ENCODE data around the gene GPC5.

Gene GPC5

DNA sequence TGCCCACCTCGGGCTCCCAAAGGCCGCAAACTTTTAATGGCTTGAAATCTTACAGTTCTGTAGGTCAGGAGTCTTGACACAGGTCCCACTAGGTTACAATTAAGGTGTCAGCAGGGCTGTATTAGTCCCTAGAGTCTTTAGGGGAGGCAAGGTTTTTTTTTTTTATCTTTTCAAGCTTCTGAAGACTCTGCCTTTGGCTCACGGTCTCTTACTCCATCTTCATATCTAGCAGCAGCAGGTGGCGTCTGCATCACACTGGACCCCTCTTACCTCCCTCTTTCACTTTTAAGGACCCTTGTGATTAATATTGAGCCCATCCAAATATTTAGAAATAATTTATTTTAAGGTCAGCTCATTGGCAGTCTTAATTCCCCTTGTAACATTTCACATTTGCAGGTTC, 39.3 kb upstream of the GPC5 start:
- Mint-ChIP-seq H3K27me3 (no peaks in the 10 kb centered on the region), H3K27ac (no peak overlapping the region), H3K4me1 (peaks cover 9% of the 10 kb centered on the region), H3K4me3 (no peak overlapping the region), H3K36me3 (ENCODE audit: low read depth) (peaks cover 48% of the 10 kb centered on the region), H3K9me3 (no peaks in the 10 kb centered on the region)
- no peak for DNase-seq
- ATAC-seq, result peak; percentile 8

DNA sequence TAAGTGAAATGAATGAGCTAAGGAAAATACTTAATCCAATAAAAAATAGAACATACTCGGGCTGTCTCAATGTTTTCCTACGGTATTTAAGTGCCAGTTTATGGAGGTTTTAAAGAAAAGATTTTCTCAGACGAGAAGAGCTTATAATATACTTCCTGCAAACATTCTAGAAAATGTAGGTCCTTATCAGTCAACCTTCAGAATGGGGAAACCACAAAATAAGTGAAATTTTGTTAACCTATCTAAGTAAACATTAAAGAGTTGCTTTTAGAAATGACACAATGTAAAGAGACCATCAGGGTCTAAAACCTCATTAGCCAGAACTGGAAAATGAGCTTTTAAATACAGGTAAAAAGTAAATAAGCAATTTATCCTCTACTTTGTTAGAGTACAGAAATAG, 38.8 kb upstream of the GPC5 start:
- Mint-ChIP-seq H3K4me1 (peaks cover 8% of the 10 kb centered on the region), H3K27me3 (no peaks in the 10 kb centered on the region), H3K9me3 (no peaks in the 10 kb centered on the region), H3K36me3 (ENCODE audit: low read depth) (peaks cover 43% of the 10 kb centered on the region), H3K4me3 (no peak overlapping the region), H3K27ac (no peak overlapping the region)
- DNase-seq (no peak), ATAC-seq (no peak)

- ATAC-seq (no peak), DNase-seq (no peak)
- Mint-ChIP-seq H3K27ac (no peak overlapping the region), H3K4me1 (peaks cover 4% of the 10 kb centered on the region), H3K9me3 (no peaks in the 10 kb centered on the region), H3K36me3 (ENCODE audit: low read depth) (peaks cover 36% of the 10 kb centered on the region), H3K4me3 (no peak overlapping the region), H3K27me3 (no peaks in the 10 kb centered on the region)
Observed at GRCh38 chr13:91360246-91360751, 38.1 kb upstream of the GPC5 start.

- Mint-ChIP-seq H3K9me3 (no peaks in the 10 kb centered on the region), H3K36me3 (ENCODE audit: low read depth) (peaks cover 21% of the 10 kb centered on the region), H3K27me3 (no peaks in the 10 kb centered on the region), H3K27ac (no peak overlapping the region), H3K4me3 (no peak overlapping the region), H3K4me1 (peaks cover 9% of the 10 kb centered on the region)
- DNase-seq (no peak), ATAC-seq (no peak)
Observed at GRCh38 chr13:91361755-91362271, 36.6 kb upstream of the GPC5 start.

DNA sequence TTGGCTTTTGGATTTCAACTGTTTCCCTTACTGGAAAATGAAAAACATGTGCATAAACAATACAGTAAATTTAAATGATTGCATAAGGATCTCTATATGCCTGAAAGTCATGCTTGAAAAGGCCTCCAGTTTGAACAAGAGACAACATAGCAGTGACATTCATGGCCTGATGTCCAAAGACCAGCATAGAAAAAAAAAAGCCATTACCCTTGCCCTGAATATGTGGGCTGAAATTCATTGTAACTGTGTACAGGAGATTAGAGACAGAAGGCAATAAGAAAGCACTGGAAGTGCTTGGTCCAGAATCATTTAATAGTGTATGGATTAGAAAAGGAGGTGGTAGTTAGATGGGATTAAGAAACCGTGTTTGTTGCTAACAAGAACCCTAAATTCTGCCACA, 35.5 kb upstream of the GPC5 start:
- Mint-ChIP-seq H3K27ac (no peak overlapping the region), H3K9me3 (no peaks in the 10 kb centered on the region), H3K27me3 (no peaks in the 10 kb centered on the region), H3K4me3 (no peak overlapping the region), H3K4me1 (peaks cover 20% of the 10 kb centered on the region), H3K36me3 (ENCODE audit: low read depth) (peaks cover 10% of the 10 kb centered on the region)
- ATAC-seq, result no peak
- DNase-seq, result no peak

DNA sequence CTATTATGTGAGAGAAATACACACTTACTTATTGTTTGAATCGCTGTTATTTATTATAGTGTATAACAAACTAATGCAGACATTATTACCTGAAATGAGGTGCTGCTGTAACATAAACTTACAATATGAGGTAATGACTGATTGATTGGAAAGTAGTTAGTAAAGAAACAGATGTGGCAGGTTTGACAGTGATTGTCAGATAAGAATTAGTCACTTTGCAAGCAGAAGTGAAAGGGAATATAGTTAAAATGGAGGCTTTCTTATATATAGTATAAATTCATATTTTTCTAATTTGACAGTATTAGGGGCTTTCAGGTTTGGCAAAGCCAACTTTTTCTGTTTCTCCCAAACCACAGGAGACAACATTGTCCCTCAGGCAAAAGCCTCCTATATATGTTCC, 30.3 kb upstream of the GPC5 start:
- Mint-ChIP-seq H3K4me3 (peak overlapping the region; percentile 68), H3K27ac (peak overlapping the region; percentile 95), H3K27me3 (peaks cover 4% of the 10 kb centered on the region), H3K4me1 (peaks cover 37% of the 10 kb centered on the region), H3K36me3 (ENCODE audit: low read depth) (no peaks in the 10 kb centered on the region), H3K9me3 (no peaks in the 10 kb centered on the region)
- DNase-seq, result no peak
- ATAC-seq, result no peak

GRCh38 chr13:91368676-91369440, 29.6 kb upstream of the GPC5 start:
- DNase-seq (no peak), ATAC-seq (peak; percentile 93)
- no peaks in the 10 kb centered on the region for H3K36me3 Mint-ChIP-seq (ENCODE audit: low read depth)
- no peaks in the 10 kb centered on the region for H3K9me3 Mint-ChIP-seq
- H3K4me3 Mint-ChIP-seq, result peak overlapping the region; percentile 68
- H3K27ac Mint-ChIP-seq, result peak overlapping the region; percentile 95
- peaks cover 4% of the 10 kb centered on the region for H3K27me3 Mint-ChIP-seq
- peaks cover 37% of the 10 kb centered on the region for H3K4me1 Mint-ChIP-seq

DNA sequence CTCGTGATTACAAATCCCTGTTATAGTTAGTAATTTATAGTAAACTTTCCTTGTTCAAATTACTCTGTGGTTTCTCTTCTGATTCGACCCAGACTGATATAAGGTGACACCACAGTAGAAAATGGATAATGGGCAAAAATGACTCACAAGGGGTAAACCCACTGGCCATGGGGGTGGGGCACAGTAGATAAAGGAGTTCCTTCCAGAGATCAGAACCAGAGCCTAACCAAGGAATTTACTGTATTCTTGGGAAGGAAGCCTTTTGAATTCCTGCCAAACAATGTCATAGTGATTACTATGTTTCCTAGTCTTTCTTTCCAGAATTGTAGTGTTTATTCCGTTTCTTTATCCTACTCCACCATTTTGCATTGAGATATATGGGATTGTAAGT, 29.0 kb upstream of the GPC5 start:
- no peaks in the 10 kb centered on the region for H3K9me3 Mint-ChIP-seq
- peaks cover 4% of the 10 kb centered on the region for H3K27me3 Mint-ChIP-seq
- H3K27ac Mint-ChIP-seq, result peak overlapping the region; percentile 95
- H3K36me3 Mint-ChIP-seq (ENCODE audit: low read depth), result no peaks in the 10 kb centered on the region
- peaks cover 37% of the 10 kb centered on the region for H3K4me1 Mint-ChIP-seq
- peak overlapping the region; percentile 68 for H3K4me3 Mint-ChIP-seq
- ATAC-seq (peak; percentile 80), DNase-seq (peak; percentile 58)

GRCh38 chr13:91370501-91370900, 27.9 kb upstream of the GPC5 start:
- H3K9me3 Mint-ChIP-seq, result no peaks in the 10 kb centered on the region
- no peaks in the 10 kb centered on the region for H3K36me3 Mint-ChIP-seq (ENCODE audit: low read depth)
- no peak overlapping the region for H3K27ac Mint-ChIP-seq
- H3K27me3 Mint-ChIP-seq, result peaks cover 4% of the 10 kb centered on the region
- peaks cover 43% of the 10 kb centered on the region for H3K4me1 Mint-ChIP-seq
- no peak overlapping the region for H3K4me3 Mint-ChIP-seq
- DNase-seq, result no peak
- ATAC-seq, result no peak

- Mint-ChIP-seq H3K4me3 (no peak overlapping the region), H3K27me3 (peaks cover 7% of the 10 kb centered on the region), H3K9me3 (no peaks in the 10 kb centered on the region), H3K27ac (no peak overlapping the region), H3K36me3 (ENCODE audit: low read depth) (no peaks in the 10 kb centered on the region), H3K4me1 (peaks cover 26% of the 10 kb centered on the region)
- no peak for ATAC-seq
- no peak for DNase-seq
Observed at GRCh38 chr13:91372911-91373310, 25.5 kb upstream of the GPC5 start.

GRCh38 chr13:91375116-91375729, 23.2 kb upstream of the GPC5 start:
- DNase-seq (no peak), ATAC-seq (peak; percentile 93)
- no peaks in the 10 kb centered on the region for H3K9me3 Mint-ChIP-seq
- H3K4me1 Mint-ChIP-seq, result peaks cover 8% of the 10 kb centered on the region
- H3K4me3 Mint-ChIP-seq, result no peak overlapping the region
- no peaks in the 10 kb centered on the region for H3K36me3 Mint-ChIP-seq (ENCODE audit: low read depth)
- H3K27ac Mint-ChIP-seq, result no peak overlapping the region
- peaks cover 11% of the 10 kb centered on the region for H3K27me3 Mint-ChIP-seq

GRCh38 chr13:91381371-91381770, 17.1 kb upstream of the GPC5 start:
- H3K9me3 Mint-ChIP-seq, result no peaks in the 10 kb centered on the region
- H3K27ac Mint-ChIP-seq, result no peak overlapping the region
- no peak for ATAC-seq
- DNase-seq, result no peak
- H3K27me3 Mint-ChIP-seq, result peaks cover 18% of the 10 kb centered on the region
- H3K36me3 Mint-ChIP-seq (ENCODE audit: low read depth), result no peaks in the 10 kb centered on the region
- H3K4me1 Mint-ChIP-seq, result peaks cover 4% of the 10 kb centered on the region
- no peak overlapping the region for H3K4me3 Mint-ChIP-seq

DNA sequence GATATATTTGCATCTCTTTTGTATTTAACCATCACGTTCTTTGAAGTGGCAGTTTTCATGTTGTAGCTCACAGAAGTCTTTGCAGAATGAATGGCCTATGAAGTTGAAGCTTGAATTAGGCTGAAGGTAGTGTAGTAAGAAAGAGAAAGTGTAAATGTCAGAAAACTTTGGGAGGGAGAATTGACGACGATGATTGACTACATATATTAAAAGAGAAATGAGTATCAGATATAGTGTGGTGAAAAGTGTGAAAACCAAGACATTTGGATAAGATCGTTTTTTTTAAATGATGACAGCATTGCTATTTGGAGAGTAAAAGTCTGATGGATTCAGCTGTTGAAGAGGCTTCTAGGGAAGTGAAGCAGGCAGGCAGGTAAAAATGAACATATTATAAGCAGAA, 14.6 kb upstream of the GPC5 start:
- no peaks in the 10 kb centered on the region for H3K9me3 Mint-ChIP-seq
- no peak overlapping the region for H3K27ac Mint-ChIP-seq
- H3K27me3 Mint-ChIP-seq, result peaks cover 23% of the 10 kb centered on the region
- no peaks in the 10 kb centered on the region for H3K36me3 Mint-ChIP-seq (ENCODE audit: low read depth)
- peaks cover 4% of the 10 kb centered on the region for H3K4me1 Mint-ChIP-seq
- no peak overlapping the region for H3K4me3 Mint-ChIP-seq
- ATAC-seq, result peak; percentile 83
- DNase-seq, result no peak

- H3K36me3 Mint-ChIP-seq (ENCODE audit: low read depth), result no peaks in the 10 kb centered on the region
- DNase-seq (no peak), ATAC-seq (no peak)
- no peak overlapping the region for H3K27ac Mint-ChIP-seq
- no peak overlapping the region for H3K4me3 Mint-ChIP-seq
- H3K9me3 Mint-ChIP-seq, result no peaks in the 10 kb centered on the region
- H3K27me3 Mint-ChIP-seq, result peaks cover 29% of the 10 kb centered on the region
- H3K4me1 Mint-ChIP-seq, result peaks cover 4% of the 10 kb centered on the region
Observed at GRCh38 chr13:91384896-91385295, 13.5 kb upstream of the GPC5 start.

GRCh38 chr13:91389186-91389585, 9.2 kb upstream of the GPC5 start:
- no peaks in the 10 kb centered on the region for H3K36me3 Mint-ChIP-seq (ENCODE audit: low read depth)

More at GRCh38 chr13:91389186-91389585, 9.2 kb upstream of the GPC5 start:
- Mint-ChIP-seq H3K27ac (no peak overlapping the region), H3K27me3 (peaks cover 42% of the 10 kb centered on the region), H3K4me1 (no peaks in the 10 kb centered on the region), H3K9me3 (no peaks in the 10 kb centered on the region), H3K4me3 (no peak overlapping the region)
- ATAC-seq, result no peak
- no peak for DNase-seq
